K562 (cell line): ENCODE data around the gene CTF1. TPM values are rescaled to one million over a fixed set of nuclear protein-coding genes. Genes with fewer than 3 reads are reported as not detected.
A peak's percentile ranks its signal among the peaks of the same experiment; 100 is the strongest.

Experiments used
- CBX1 ChIP-seq: sonication (generic); IDR thresholded peaks from 2 replicates; pipeline ENCODE4 v1.6.1; 2016; ENCODE audit warnings: antibody characterized with exemption, low read depth, mild to moderate bottlenecking
- CREM ChIP-seq: IDR thresholded peaks from 2 replicates; pipeline ENCODE4 v1.6.1; 2014; ENCODE audit warnings: antibody characterized with exemption, low read depth
- CXXC5 ChIP-seq: fragments of 250-450 bp; sonication (Bioruptor Pico); IDR thresholded peaks from 2 replicates; pipeline ENCODE4 v1.8.0; 2022; ENCODE audit warnings: inconsistent platforms, mild to moderate bottlenecking, moderate library complexity
- ETV5 ChIP-seq: sonication (generic); formaldehyde crosslinking; IDR thresholded peaks from 2 replicates; pipeline ENCODE4 v1.4.0; 2020; ENCODE audit warnings: low read depth, mild to moderate bottlenecking, missing genetic modification reagents
- HDAC2 ChIP-seq: fragments of 450-650 bp; IDR thresholded peaks from 2 replicates; pipeline ENCODE4 v1.6.1; 2016; ENCODE audit warnings: mild to moderate bottlenecking
- MEIS2 ChIP-seq: fragments of 450-650 bp; IDR thresholded peaks from 2 replicates; pipeline ENCODE4 v1.6.1; 2014; ENCODE audit warnings: mild to moderate bottlenecking; ENCODE audit not compliant: partially characterized antibody
- NEUROD1 ChIP-seq: fragments of 150-350 bp; IDR thresholded peaks from 2 replicates; pipeline ENCODE4 v1.6.1; 2014; ENCODE audit warnings: borderline replicate concordance, low read length, low read depth; ENCODE audit not compliant: partially characterized antibody
- NR4A1 ChIP-seq, 2 experiments: fragments of 250-450 bp in 1 of 2; fragments of 450-650 bp in 1 of 2; sonication (Bioruptor Pico) in 1 of 2; IDR thresholded peaks; 2 replicates each; pipeline versions ENCODE4 v1.4.0 to v1.6.1; 2016 to 2020; ENCODE audit warnings: mild to moderate bottlenecking in 2 of 2, missing compliant biosample characterization in 1 of 2, missing genetic modification characterization in 1 of 2, moderate library complexity in 1 of 2
- POLR2H ChIP-seq: IDR thresholded peaks from 2 replicates; pipeline ENCODE4 v1.6.1; 2016; ENCODE audit warnings: missing genetic modification characterization, low read depth, mild to moderate bottlenecking, control low read depth, missing compliant biosample characterization, moderate library complexity
- PTTG1 ChIP-seq: fragments of 450-650 bp; IDR thresholded peaks from 2 replicates; pipeline ENCODE4 v1.6.1; 2016; ENCODE audit warnings: low read depth, mild to moderate bottlenecking, missing genetic modification characterization, missing compliant biosample characterization
- TBL1XR1 ChIP-seq, 2 experiments: IDR thresholded peaks; 2 replicates each; pipeline ENCODE4 v1.6.1; 2012; ENCODE audit warnings: improper control_type of control experiment in 2 of 2, low read length in 2 of 2, mild to moderate bottlenecking in 1 of 2
- ZC3H11A ChIP-seq: IDR thresholded peaks from 2 replicates; pipeline ENCODE4 v1.6.1; 2012; ENCODE audit warnings: low read depth, low read length, improper control_type of control experiment
- ZNF830 ChIP-seq: fragments of 250-450 bp; sonication (Bioruptor Pico); IDR thresholded peaks from 2 replicates; pipeline ENCODE4 v1.5.0; 2021; ENCODE audit warnings: mild to moderate bottlenecking
- polyA plus RNA-seq, 8 experiments: library from polyadenylated mRNA; depleted of rRNA in 4 of 8; stranded (reverse) in 5 of 8; unstranded in 3 of 8; fragments of >200 nt; fragmentation: Nextera tagmentation in 2 of 8; fragmentation: Illumina TruSeq in 1 of 8; extraction: Ambion mirVana in 2 of 8; extraction: Trizol in 1 of 8; gene quantifications; 2 replicates each; pipeline versions ENCODE4 v1.2.1 to v1.2.3, GENCODE V29; 2011 to 2014; ENCODE audit warnings: inconsistent platforms in 1 of 8, missing spikeins in 1 of 8
- total RNA-seq, 7 experiments: library from RNA; depleted of rRNA in 6 of 7; stranded (reverse); fragments of >200 nt in 6 of 7; fragmentation: Illumina TruSeq in 2 of 7; extraction: Trizol in 2 of 7; gene quantifications; 2 replicates each; pipeline versions ENCODE4 v1.2.1 to v1.2.3, GENCODE V29; 2011 to 2021; ENCODE audit warnings: low replicate concordance in 1 of 7
- TF ChIP-seq, protein P1 (sequence below): fragments of 450-650 bp; IDR thresholded peaks from 2 replicates; pipeline ENCODE4 v1.6.1; 2018; ENCODE audit not compliant: partially characterized antibody
- TF ChIP-seq, protein P2 (sequence below): IDR thresholded peaks from 2 replicates; pipeline ENCODE4 v1.6.1; 2011; ENCODE audit warnings: borderline replicate concordance, low read depth, mild to moderate bottlenecking, moderate library complexity, low read length; ENCODE audit not compliant: insufficient read depth, poor library complexity, severe bottlenecking
- TF ChIP-seq, protein P3 (sequence below), 3 experiments: IDR thresholded peaks in 2 of 3; conservative IDR thresholded peaks in 1 of 3; 2 replicates each; pipeline ENCODE4 v1.5.1; 2011 to 2012; ENCODE audit warnings: low read length in 3 of 3, mild to moderate bottlenecking in 3 of 3, control low read depth in 2 of 3, improper control_type of control experiment in 1 of 3, inconsistent platforms in 1 of 3, low read depth in 1 of 3, mixed read lengths in 1 of 3, moderate library complexity in 1 of 3; ENCODE audit not compliant: insufficient read depth in 2 of 3

Gene CTF1
- total and polyA plus RNA-seq, 9 of the 15 experiments (the other 6 are each of a cell fraction or from before 2014, with no cell fraction given) = 0.24 to 2.5 (median 0.44) TPM

DNA sequence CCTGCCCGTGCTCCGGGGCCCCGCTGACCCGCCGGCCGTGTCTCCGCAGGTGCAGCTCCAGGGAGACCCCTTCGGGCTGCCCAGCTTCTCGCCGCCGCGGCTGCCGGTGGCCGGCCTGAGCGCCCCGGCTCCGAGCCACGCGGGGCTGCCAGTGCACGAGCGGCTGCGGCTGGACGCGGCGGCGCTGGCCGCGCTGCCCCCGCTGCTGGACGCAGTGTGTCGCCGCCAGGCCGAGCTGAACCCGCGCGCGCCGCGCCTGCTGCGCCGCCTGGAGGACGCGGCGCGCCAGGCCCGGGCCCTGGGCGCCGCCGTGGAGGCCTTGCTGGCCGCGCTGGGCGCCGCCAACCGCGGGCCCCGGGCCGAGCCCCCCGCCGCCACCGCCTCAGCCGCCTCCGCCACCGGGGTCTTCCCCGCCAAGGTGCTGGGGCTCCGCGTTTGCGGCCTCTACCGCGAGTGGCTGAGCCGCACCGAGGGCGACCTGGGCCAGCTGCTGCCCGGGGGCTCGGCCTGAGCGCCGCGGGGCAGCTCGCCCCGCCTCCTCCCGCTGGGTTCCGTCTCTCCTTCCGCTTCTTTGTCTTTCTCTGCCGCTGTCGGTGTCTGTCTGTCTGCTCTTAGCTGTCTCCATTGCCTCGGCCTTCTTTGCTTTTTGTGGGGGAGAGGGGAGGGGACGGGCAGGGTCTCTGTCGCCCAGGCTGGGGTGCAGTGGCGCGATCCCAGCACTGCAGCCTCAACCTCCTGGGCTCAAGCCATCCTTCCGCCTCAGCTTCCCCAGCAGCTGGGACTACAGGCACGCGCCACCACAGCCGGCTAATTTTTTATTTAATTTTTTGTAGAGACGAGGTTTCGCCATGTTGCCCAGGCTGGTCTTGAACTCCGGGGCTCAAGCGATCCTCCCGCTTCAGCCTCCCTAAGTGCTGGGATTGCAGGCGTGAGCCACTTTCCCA, 5.9 kb downstream of the CTF1 start (continued):
- TF ChIP-seq, protein P1, sequence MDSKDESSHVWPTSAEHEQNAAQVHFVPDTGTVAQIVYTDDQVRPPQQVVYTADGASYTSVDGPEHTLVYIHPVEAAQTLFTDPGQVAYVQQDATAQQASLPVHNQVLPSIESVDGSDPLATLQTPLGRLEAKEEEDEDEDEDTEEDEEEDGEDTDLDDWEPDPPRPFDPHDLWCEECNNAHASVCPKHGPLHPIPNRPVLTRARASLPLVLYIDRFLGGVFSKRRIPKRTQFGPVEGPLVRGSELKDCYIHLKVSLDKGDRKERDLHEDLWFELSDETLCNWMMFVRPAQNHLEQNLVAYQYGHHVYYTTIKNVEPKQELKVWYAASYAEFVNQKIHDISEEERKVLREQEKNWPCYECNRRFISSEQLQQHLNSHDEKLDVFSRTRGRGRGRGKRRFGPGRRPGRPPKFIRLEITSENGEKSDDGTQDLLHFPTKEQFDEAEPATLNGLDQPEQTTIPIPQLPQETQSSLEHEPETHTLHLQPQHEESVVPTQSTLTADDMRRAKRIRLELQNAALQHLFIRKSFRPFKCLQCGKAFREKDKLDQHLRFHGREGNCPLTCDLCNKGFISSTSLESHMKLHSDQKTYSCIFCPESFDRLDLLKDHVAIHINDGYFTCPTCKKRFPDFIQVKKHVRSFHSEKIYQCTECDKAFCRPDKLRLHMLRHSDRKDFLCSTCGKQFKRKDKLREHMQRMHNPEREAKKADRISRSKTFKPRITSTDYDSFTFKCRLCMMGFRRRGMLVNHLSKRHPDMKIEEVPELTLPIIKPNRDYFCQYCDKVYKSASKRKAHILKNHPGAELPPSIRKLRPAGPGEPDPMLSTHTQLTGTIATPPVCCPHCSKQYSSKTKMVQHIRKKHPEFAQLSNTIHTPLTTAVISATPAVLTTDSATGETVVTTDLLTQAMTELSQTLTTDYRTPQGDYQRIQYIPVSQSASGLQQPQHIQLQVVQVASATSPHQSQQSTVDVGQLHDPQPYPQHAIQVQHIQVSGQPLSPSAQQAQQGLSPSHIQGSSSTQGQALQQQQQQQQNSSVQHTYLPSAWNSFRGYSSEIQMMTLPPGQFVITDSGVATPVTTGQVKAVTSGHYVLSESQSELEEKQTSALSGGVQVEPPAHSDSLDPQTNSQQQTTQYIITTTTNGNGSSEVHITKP = no peak
- no peak for TF ChIP-seq NR4A1 (CRISPR knock-in tag; IDR thresholded peaks at IDR 0.05)
- TF ChIP-seq NR4A1 (tag; IDR thresholded peaks at IDR 0.05) = 0 out of 2 replicates have a peak, but pooled peaks have one; percentile 28
- TF ChIP-seq MEIS2 = no peak
- TF ChIP-seq TBL1XR1 (IDR thresholded peaks at IDR 0.05; ENCODE audit: low read length in 2 of 2) = no peak
- TF ChIP-seq CXXC5 = peak; percentile 94
- TF ChIP-seq, protein P2, sequence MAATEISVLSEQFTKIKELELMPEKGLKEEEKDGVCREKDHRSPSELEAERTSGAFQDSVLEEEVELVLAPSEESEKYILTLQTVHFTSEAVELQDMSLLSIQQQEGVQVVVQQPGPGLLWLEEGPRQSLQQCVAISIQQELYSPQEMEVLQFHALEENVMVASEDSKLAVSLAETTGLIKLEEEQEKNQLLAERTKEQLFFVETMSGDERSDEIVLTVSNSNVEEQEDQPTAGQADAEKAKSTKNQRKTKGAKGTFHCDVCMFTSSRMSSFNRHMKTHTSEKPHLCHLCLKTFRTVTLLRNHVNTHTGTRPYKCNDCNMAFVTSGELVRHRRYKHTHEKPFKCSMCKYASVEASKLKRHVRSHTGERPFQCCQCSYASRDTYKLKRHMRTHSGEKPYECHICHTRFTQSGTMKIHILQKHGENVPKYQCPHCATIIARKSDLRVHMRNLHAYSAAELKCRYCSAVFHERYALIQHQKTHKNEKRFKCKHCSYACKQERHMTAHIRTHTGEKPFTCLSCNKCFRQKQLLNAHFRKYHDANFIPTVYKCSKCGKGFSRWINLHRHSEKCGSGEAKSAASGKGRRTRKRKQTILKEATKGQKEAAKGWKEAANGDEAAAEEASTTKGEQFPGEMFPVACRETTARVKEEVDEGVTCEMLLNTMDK = peak; percentile 93
- TF ChIP-seq POLR2H = peak; percentile 47
- 0 out of 2 replicates have a peak, but pooled peaks have one; percentile 5 for TF ChIP-seq CREM
- TF ChIP-seq ETV5 (CRISPR knock-in tag) = no peak
- TF ChIP-seq HDAC2 = no peak
- TF ChIP-seq, protein P3, sequence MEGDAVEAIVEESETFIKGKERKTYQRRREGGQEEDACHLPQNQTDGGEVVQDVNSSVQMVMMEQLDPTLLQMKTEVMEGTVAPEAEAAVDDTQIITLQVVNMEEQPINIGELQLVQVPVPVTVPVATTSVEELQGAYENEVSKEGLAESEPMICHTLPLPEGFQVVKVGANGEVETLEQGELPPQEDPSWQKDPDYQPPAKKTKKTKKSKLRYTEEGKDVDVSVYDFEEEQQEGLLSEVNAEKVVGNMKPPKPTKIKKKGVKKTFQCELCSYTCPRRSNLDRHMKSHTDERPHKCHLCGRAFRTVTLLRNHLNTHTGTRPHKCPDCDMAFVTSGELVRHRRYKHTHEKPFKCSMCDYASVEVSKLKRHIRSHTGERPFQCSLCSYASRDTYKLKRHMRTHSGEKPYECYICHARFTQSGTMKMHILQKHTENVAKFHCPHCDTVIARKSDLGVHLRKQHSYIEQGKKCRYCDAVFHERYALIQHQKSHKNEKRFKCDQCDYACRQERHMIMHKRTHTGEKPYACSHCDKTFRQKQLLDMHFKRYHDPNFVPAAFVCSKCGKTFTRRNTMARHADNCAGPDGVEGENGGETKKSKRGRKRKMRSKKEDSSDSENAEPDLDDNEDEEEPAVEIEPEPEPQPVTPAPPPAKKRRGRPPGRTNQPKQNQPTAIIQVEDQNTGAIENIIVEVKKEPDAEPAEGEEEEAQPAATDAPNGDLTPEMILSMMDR (IDR thresholded peaks at IDR 0.05 in 2 of 3, conservative IDR thresholded peaks at IDR 0.05 in 1 of 3; ENCODE audit: insufficient read depth in 2 of 3, low read depth in 1 of 3, low read length in 3 of 3) = peak; percentile 7 to 91 (median 64); a peak in 5 of 6 replicates
- no peak for TF ChIP-seq ZC3H11A
- TF ChIP-seq ZNF830 (CRISPR knock-in tag) = 0 out of 2 replicates have a peak, but pooled peaks have one; percentile 34
- no peak for TF ChIP-seq PTTG1 (tag)
- TF ChIP-seq NEUROD1 = no peak
- TF ChIP-seq CBX1 = peak; percentile 18; the same call in 1 of the 2 replicates
